ENCODE results near the gene LIPH.

The LIPH gene

GRCh38 chr3:185540695-185541094 is 11.7 kb downstream of the LIPH start:
- no peak for DNase-seq (ENCODE audit: low spot score)

GRCh38 chr3:185539934-185540333 is 12.5 kb downstream of the LIPH start:
- DNase-seq (ENCODE audit: low spot score), result no peak

- DNase-seq (ENCODE audit: low spot score), result peak; percentile 82
These were observed 14.9 kb downstream of the LIPH start for GRCh38 chr3:185537369-185537970.

DNA sequence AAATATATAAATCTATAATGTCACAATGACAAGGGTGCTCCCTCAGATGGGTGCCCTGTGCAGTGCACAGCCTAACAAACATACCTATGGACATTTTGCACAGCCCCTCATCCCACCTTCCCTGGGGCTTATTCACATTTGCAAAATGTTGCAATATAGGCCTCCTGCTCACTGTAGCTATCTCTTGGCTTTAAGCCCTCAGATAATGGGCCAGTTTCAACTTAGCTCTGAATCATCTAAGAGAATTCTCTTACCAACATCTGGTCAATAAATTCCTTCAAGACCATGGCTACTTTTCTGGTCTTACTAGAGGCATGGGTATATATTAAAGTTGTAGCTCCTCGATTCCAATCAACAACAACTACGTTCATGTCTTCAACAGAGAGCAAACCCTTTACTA is 17.9 kb downstream of the LIPH start:
- no peak for DNase-seq (ENCODE audit: low spot score)

DNA sequence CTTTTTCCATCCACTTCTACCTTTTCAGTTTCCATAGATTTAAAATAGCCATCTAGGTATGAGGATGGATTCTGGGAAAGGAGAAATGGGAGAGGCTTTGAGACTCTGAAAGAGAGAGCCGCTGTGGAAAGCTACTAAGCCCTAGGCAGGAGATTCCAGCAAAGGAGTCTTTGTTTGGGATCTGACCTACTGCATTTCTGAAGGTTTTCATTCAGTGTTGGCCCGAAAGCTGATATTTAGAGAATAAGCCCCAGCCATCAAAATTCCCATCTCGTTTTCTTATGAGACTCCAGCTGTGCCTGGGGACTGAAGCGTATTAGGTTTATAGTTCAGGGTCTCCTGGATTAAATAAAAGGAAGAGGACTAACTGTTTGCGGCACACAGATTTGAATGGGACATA is 19.5 kb downstream of the LIPH start:
- no peak for DNase-seq (ENCODE audit: low spot score)

DNA sequence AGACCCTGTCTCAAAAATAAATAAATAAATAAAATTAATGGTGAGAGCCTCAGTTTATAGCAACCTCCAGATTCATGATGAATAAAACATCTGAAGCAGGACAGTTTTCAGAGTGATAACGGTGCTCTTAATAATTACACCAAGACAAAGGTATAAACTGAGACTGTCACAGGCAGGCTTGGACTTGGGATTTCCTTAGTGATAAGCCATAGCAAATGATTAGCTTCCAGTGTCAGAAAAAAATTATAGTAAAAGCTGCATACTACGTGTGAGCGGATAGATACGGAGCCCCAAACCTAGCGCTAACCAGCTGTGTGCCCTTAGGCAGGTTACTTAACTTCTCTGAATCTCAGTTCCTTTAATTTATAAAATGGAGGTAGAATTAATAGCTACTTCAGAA is 21.5 kb downstream of the LIPH start:
- no peak for DNase-seq (ENCODE audit: low spot score)

DNA sequence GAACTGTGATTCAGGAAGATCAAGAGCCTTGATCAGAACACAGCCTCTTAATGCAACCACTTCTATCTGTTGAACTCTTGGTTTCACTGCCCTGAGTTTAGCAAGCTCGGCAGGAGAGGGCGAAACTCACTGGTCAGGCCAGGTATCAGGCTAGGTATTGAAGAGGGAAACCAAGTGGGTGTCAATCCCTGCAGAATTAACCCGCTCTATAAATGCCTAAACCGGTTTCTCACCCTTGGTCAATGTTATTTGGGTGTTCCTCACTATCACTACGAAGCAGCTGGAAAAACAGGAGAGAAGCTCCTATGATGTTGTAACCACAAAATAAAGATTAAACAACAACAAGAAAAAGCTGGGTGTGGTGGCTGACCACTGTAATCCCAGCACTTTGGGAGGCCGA is 23.9 kb downstream of the LIPH start:
- no peak for DNase-seq (ENCODE audit: low spot score)

DNA sequence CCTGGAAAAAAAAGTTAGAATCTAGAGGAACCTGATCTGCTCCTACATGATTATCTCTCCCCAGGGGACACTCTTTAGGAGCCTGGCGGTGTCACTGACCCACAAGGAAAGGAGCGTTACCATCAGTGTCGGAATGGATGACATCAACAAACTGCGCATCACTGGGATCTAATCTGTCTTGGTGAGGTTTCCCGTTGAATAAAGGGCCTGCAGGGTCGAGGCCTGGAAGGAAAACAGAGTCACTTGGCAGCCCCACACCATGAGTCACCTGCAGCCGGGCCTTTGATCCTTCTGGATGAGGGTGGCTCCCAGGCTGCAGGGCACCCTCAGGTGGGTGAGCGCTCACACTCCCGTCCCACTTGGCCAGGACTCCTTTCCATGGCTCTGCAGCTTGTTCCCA is 25.0 kb downstream of the LIPH start:
- no peak for DNase-seq (ENCODE audit: low spot score)

DNA sequence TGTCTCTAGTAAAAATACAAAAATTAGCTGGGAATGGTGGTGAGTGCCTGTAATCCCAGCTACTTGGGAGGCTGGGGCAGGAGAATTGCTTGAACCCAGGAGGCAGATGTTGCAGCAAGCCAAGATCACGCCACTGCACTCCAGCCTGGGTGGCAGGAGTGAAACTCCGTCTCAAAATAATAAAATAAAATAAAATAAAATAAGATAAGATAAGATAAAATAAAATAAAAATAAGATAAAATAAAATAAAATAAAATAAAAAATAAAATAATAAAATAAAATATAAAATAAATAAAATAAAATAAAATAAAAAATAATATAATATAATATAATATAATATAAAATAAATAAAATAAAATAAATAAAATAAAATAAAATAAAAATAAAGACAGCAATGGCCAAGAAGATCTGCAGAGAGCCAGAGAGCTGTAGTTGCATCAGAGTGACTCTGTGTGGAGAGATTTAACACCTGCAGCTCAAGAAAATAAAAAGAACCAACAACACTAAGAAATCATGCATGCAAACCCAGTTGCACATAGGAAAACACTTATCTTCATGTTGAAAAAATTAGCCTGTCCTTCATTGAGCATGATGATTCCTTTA is 25.9 kb downstream of the LIPH start:
- DNase-seq (ENCODE audit: low spot score), result no peak

DNA sequence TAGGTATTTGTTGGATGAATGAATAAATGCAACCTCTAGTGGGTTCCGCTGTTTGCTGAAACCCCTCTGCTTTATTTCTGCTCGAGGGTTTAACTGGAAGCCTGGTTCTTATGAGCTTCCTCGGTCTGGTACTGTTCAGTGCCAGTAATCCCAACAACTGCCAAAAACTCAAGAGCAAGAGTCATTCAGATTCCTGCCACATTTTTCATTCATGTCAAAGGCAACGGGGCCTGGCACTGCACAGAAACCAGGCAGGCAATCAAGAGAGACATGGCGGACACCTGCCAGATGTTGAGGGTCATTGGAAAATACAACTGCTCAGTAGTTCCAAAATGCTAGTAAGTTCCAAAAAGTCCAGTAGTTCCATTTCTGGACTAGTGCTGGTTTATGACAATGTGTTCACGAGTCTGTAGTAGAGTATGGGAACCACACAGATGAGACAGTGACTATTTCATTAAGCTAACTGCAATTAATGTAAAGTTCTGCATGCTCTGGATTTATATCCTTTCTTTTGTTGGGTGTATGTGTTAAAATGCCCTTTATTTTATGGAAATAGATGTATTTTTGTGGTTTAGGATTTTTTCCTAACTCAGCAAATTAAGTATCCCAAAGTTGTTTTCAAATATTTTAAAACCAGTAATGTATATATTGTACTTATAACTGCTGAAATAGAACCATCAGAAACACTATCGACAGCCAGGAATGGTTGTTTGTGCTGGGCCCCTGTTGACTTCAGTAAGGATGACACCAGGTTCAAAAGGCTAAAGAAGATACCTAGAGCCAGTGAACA is 30.8 kb downstream of the LIPH start:
- DNase-seq (ENCODE audit: low spot score), result no peak

- no peak for DNase-seq (ENCODE audit: low spot score)
These were observed 33.4 kb downstream of the LIPH start for GRCh38 chr3:185519021-185519420.

GRCh38 chr3:185517387-185518130 is 34.8 kb downstream of the LIPH start:
- DNase-seq (ENCODE audit: low spot score), result no peak

DNA sequence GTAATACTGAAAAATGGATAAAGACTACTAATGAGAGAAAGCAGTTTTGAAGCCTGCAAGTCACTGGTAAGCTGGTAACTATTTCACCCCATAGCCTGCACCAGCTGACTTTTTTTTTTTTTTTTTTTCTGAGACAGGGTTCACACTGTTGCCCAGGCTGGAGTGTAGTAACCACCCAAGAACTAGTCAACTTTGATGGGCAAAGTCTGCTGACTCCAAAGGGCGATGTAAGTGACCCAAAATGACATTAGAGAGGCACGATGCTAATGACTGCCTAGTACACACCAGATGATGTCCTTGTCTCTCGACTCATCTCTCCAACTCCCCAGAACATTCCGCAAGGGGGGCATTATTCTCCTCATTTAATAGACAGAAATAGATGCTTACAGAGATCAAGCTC is 40.7 kb downstream of the LIPH start:
- DNase-seq (ENCODE audit: low spot score), result no peak

DNA sequence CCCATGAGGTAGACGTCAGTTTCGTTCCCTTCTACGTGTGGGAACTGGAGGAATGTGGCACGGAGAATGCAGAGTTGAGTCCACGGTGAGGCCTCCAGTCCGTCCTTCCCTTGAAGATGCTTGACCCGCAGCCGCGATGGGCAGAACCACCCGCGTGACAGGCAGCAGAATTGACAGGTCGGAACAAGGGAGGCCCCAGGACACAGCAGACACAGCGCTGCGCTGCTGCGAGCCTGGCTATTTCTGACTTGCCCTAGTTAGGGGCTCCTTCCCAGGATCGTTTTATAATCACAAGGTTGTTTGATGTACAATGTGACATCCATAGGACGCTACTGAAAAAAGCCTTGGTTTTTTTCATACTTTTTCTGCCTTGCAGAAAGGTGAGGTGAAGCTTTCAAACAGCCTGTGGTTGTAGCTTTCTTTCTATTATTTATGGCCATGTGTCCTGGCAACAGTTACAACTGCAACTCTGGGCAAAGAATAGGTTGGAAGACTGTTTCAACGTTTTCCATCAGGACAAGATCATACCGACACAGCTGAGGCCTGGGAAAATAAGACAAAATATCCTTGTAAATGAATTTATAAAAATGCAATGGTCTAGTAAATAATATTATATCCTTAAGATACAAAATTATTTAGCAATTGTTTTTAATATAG is 43.9 kb downstream of the LIPH start:
- DNase-seq (ENCODE audit: low spot score), result no peak

GRCh38 chr3:185507883-185508282 is 44.5 kb downstream of the LIPH start:
- DNase-seq (ENCODE audit: low spot score), result no peak

GRCh38 chr3:185504636-185505035 is 47.8 kb downstream of the LIPH start:
- DNase-seq (ENCODE audit: low spot score), result no peak

DNA sequence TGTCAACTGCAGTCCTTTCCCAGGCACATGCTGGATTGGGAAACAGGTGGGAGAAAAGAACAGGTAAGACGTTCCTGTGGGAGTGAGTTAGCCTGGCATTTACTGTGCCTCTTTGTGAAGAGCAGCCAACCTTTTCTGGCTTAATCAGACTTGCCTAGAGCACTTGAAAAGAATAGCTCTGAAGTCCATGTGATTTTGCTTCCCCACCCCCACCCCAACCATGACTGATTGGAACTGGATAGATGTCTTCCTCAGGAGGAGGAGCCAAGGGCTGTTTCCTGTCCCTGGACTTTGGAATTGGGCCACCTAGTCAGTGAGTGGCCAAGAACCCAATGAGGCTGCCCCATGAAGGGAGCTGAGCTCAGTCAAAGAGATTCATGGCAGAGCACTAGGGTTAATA is 48.9 kb downstream of the LIPH start:
- no peak for DNase-seq (ENCODE audit: low spot score)

- no peak for DNase-seq (ENCODE audit: low spot score)
These were observed 49.4 kb downstream of the LIPH start for GRCh38 chr3:185502987-185503386.

- peak; percentile 92 for DNase-seq (ENCODE audit: low spot score)
These were observed 53.6 kb downstream of the LIPH start, which contains the start of gene TMEM41A for GRCh38 chr3:185498503-185499396. Gene TMEM41A (minus strand): TSS chr3:185499035. CDS start chr3:185498961, 74 bp downstream.

DNA sequence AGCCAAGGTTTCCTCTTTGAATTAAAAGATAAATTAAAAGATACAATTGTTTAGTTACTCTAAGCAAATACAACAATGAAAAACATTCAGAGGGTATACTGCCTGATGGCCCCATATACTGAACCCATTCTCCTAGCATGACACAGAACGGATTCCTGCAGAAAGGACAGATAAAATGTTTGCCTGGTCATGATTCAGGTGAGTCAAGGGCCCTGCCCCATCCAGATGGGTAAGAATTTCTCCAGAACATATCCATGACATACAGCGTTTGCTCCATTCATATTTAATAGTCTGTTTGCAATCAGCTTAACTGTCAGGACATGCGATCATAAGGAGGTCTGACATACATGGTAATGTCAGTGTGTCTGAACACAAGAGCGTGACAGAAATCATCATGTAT is 62.1 kb downstream of the LIPH start:
- DNase-seq (ENCODE audit: low spot score), result no peak

DNA sequence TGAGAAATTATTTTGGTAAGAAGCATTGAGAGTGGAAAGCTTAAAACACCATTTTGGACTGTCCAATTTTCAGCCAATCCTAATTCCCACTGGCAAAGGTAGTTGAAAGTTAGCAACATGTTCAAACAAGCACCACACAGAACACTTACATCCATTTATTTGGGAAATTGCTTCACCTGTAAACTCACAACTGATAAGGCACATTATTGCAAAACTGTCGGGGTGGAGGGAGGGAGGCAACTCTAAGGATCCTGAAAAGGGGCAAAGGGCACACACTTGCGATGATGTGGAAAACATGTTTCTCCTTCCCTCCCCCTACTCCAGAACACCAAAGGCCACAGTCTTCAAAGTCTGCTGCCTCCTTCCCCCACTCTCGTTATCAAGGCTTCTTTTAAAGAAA is 62.9 kb downstream of the LIPH start:
- DNase-seq (ENCODE audit: low spot score), result no peak

Data from NAMALWA (cell line).